Activated CD8-positive, alpha-beta memory T cell treated with anti-CD3 and anti-CD28 coated beads, Interleukin-2, amount 10 ng/mL, durations not matched to agents 7 days and 5 days (primary cell): ENCODE data around the gene ZYG11B. TPM values are rescaled to one million over a fixed set of nuclear protein-coding genes. Genes with fewer than 3 reads are reported as not detected.
"Not testable (repeated sequence)": the region's sequence is repeated elsewhere in the genome, so short reads cannot be mapped to it uniquely, and the experiment has no call there.

ENCODE experiments used
- ATAC-seq: fragments of 150-1000 bp; cut with Tn5 transposase; one replicate; pipeline ENCODE4 v1.10.0; 2021; ENCODE audit warnings: moderate library complexity
- CTCF ChIA-PET: fragments of 350-600 bp; sonication (Branson Sonifier 250); formaldehyde crosslinking; loops from one replicate; lab custom pipeline; 2021; ENCODE audit warnings: antibody characterized with exemption; lab: Charles Lee
- DNase-seq: peaks from one replicate; pipeline ENCODE4 v3.0.0-alpha.2; 2020
- H3K27ac Mint-ChIP-seq: one replicate; pipeline ENCODE4 v1.8.0; 2021; ENCODE audit warnings: mild to moderate bottlenecking, mixed read lengths
- H3K27me3 Mint-ChIP-seq: one replicate; pipeline ENCODE4 v1.8.0; 2021; ENCODE audit warnings: mixed read lengths
- H3K36me3 Mint-ChIP-seq: one replicate; pipeline ENCODE4 v1.8.0; 2021; ENCODE audit warnings: mild to moderate bottlenecking, mixed read lengths
- H3K4me1 Mint-ChIP-seq: one replicate; pipeline ENCODE4 v1.8.0; 2021; ENCODE audit warnings: mixed read lengths
- H3K4me3 Mint-ChIP-seq: one replicate; pipeline ENCODE4 v1.8.0; 2021; ENCODE audit warnings: mild to moderate bottlenecking, moderate library complexity, mixed read lengths
- H3K9me3 Mint-ChIP-seq: one replicate; pipeline ENCODE4 v1.8.0; 2022; ENCODE audit warnings: low read depth, mixed read lengths
- total RNA-seq, 2 experiments: library from RNA; stranded (reverse); gene quantifications; one replicate each; pipeline ENCODE4 v1.2.3, GENCODE V29; 2021

Gene ZYG11B
- total RNA-seq, 2 experiments from 2014 or later: 7.5 to 9.8 TPM

- Mint-ChIP-seq H3K27me3 (peaks cover 12% of the 10 kb centered on the region), H3K4me3 (no peak overlapping the region), H3K36me3 (no peaks in the 10 kb centered on the region), H3K27ac (no peak overlapping the region), H3K9me3 (no peaks in the 10 kb centered on the region), H3K4me1 (no peaks in the 10 kb centered on the region)
- CTCF ChIA-PET: no interaction called here
- DNase-seq (no peak), ATAC-seq (no peak)
Measured at GRCh38 chr1:52852854-52853253, 126.6 kb downstream of the ZYG11B start.

- H3K9me3 Mint-ChIP-seq: no peaks in the 10 kb centered on the region
- no peaks in the 10 kb centered on the region for H3K36me3 Mint-ChIP-seq
- H3K4me3 Mint-ChIP-seq: no peak overlapping the region
- no peaks in the 10 kb centered on the region for H3K4me1 Mint-ChIP-seq
- CTCF ChIA-PET: no interaction called here
- H3K27ac Mint-ChIP-seq: no peak overlapping the region
- DNase-seq: no peak
- ATAC-seq: no peak
- peaks cover 12% of the 10 kb centered on the region for H3K27me3 Mint-ChIP-seq
Measured at GRCh38 chr1:52855584-52855983, 129.3 kb downstream of the ZYG11B start.

- Mint-ChIP-seq H3K4me3 (no peak overlapping the region), H3K36me3 (no peaks in the 10 kb centered on the region), H3K27ac (no peak overlapping the region), H3K4me1 (no peaks in the 10 kb centered on the region), H3K27me3 (peaks cover 12% of the 10 kb centered on the region), H3K9me3 (no peaks in the 10 kb centered on the region)
- ATAC-seq: no peak
- no peak for DNase-seq
- CTCF ChIA-PET: interaction anchor here (1.6 kb wide), 1 partner anchor 11 kb away, joined by 3 read pairs; no protein-coding TSS in a partner anchor
Measured at GRCh38 chr1:52856026-52856425, 129.8 kb downstream of the ZYG11B start.

GRCh38 chr1:52857443-52857842 is 131.2 kb downstream of the ZYG11B start:
- CTCF ChIA-PET: interaction anchor here (1.6 kb wide), 1 partner anchor 10 kb away, joined by 3 read pairs; no protein-coding TSS in a partner anchor
- Mint-ChIP-seq H3K27me3 (peaks cover 12% of the 10 kb centered on the region), H3K4me1 (no peaks in the 10 kb centered on the region), H3K9me3 (no peaks in the 10 kb centered on the region), H3K36me3 (no peaks in the 10 kb centered on the region), H3K4me3 (no peak overlapping the region), H3K27ac (no peak overlapping the region)
- ATAC-seq (no peak), DNase-seq (no peak)

GRCh38 chr1:52862666-52863458 is 136.6 kb downstream of the ZYG11B start:
- H3K4me3 Mint-ChIP-seq: no peak overlapping the region
- CTCF ChIA-PET: no interaction called here
- no peaks in the 10 kb centered on the region for H3K36me3 Mint-ChIP-seq
- no peak overlapping the region for H3K27ac Mint-ChIP-seq
- no peak for ATAC-seq
- H3K27me3 Mint-ChIP-seq: peaks cover 5% of the 10 kb centered on the region
- peaks cover 4% of the 10 kb centered on the region for H3K4me1 Mint-ChIP-seq
- DNase-seq: no peak
- H3K9me3 Mint-ChIP-seq: no peaks in the 10 kb centered on the region

- CTCF ChIA-PET: interaction anchor here (0.7 to 1.3 kb wide), 2 partner anchors 10 to 24 kb away, joined by 3 to 4 read pairs; no protein-coding TSS in a partner anchor
- ATAC-seq: no peak
- no peaks in the 10 kb centered on the region for H3K9me3 Mint-ChIP-seq
- no peak for DNase-seq
- H3K36me3 Mint-ChIP-seq: no peaks in the 10 kb centered on the region
- H3K27me3 Mint-ChIP-seq: peaks cover 5% of the 10 kb centered on the region
- no peak overlapping the region for H3K27ac Mint-ChIP-seq
- peaks cover 4% of the 10 kb centered on the region for H3K4me1 Mint-ChIP-seq
- H3K4me3 Mint-ChIP-seq: no peak overlapping the region
Measured at GRCh38 chr1:52867087-52867863, 141.0 kb downstream of the ZYG11B start.

- not testable (repeated sequence) for H3K4me3 Mint-ChIP-seq, H3K36me3 Mint-ChIP-seq, ATAC-seq, H3K27ac Mint-ChIP-seq, H3K9me3 Mint-ChIP-seq, H3K27me3 Mint-ChIP-seq, DNase-seq, H3K4me1 Mint-ChIP-seq
- CTCF ChIA-PET: interaction anchor here (0.6 kb wide), 1 partner anchor 15 kb away, joined by 3 read pairs; no protein-coding TSS in a partner anchor
Measured at GRCh38 chr1:52869727-52870126, 143.5 kb downstream of the ZYG11B start.

GRCh38 chr1:52876843-52877242 is 150.6 kb downstream of the ZYG11B start:
- no peak overlapping the region for H3K4me3 Mint-ChIP-seq
- no peak for ATAC-seq
- H3K9me3 Mint-ChIP-seq: no peaks in the 10 kb centered on the region
- no peaks in the 10 kb centered on the region for H3K4me1 Mint-ChIP-seq
- DNase-seq: no peak
- no peaks in the 10 kb centered on the region for H3K36me3 Mint-ChIP-seq
- CTCF ChIA-PET: no interaction called here
- H3K27ac Mint-ChIP-seq: no peak overlapping the region
- peaks cover 7% of the 10 kb centered on the region for H3K27me3 Mint-ChIP-seq

Other genes with a start within 250 kb of the ZYG11B start
- gene TUT4, start 173.4 kb upstream of the ZYG11B start, total RNA-seq: 10 to 100 TPM; 60.4 to 76.5 TPM
- gene GPX7, start 124.1 kb upstream of the ZYG11B start, total RNA-seq: 10 to 100 TPM; 14.4 to 15.3 TPM
- 10 to 100 TPM in 1 of 2 experiments, 1 to 10 TPM in 1; 5.7 to 11.0 TPM for gene SHISAL2A, start 93.3 kb upstream of the ZYG11B start, total RNA-seq
- gene COA7, start 28.1 kb upstream of the ZYG11B start, total RNA-seq: 10 to 100 TPM; 16.1 to 26.3 TPM
- under 1 TPM; 0.23 to 0.35 TPM for gene ZYG11A, start 116.3 kb downstream of the ZYG11B start, total RNA-seq
- gene ECHDC2, start 195.3 kb downstream of the ZYG11B start, total RNA-seq: 10 to 100 TPM; 33.2 to 48.0 TPM
- gene SCP2, start 200.8 kb downstream of the ZYG11B start, total RNA-seq: 10 to 100 TPM; 72.1 to 72.8 TPM